Measurements from ENCODE around the gene RNF115.
"Not testable (repeated sequence)": the region's sequence is repeated elsewhere in the genome, so short reads cannot be mapped to it uniquely, and the experiment has no call there.

RNF115 gene

DNA sequence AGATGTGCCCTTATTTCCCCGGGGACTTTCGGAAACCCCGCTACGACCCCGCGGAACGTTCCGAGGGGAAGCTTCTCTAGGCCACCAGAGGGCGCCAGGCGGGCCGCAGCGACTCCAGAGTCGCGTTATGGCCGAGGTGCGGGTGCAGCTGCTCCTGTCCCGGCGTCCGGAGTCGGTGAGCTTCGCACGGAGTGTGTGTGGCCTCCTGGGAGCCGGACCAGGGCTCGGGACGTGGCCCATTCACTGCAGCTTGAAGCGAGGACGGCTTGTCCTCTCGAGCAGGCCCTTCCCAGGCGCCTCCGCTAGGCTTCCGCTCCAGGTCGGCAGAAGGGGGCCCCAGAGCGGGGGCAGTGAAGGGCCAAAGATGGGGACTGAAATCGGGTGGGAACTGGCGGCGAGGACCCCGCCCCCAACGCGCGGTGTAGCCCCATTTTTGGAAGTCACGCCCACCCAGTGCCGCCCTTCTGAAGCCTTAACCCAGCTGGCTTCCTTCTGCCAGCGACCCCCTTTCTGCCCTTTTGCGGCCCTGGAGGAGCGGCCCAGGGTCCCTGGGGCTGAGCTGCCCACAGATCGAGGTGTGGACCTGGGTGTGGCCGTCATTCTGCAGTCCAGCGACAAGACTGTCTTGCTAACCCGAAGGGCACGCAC, 21.7 kb upstream of the RNF115 start, which contains the start of gene NUDT17:
TSS of gene NUDT17 (plus strand) at position 117 of the 648 bp plus-strand sequence. CDS start at position 128, 11 bp downstream.
- Mint-ChIP-seq H3K36me3 (no peaks in the 10 kb centered on the region), H3K4me1 (ENCODE audit: low read depth) (peaks cover 10% of the 10 kb centered on the region), H3K9me3 (ENCODE audit: low read depth) (no peaks in the 10 kb centered on the region), H3K27me3 (no peaks in the 10 kb centered on the region), H3K4me3 (no peak within 1 kb of the TSS), H3K27ac (peak within 1 kb of the TSS; percentile 18)

GRCh38 chr1:145845144-145845513, 21.2 kb upstream of the RNF115 start:
- H3K27ac Mint-ChIP-seq, result no peak overlapping the region
- H3K36me3 Mint-ChIP-seq, result no peaks in the 10 kb centered on the region
- no peaks in the 10 kb centered on the region for H3K27me3 Mint-ChIP-seq
- no peak overlapping the region for H3K4me3 Mint-ChIP-seq
- peaks cover 9% of the 10 kb centered on the region for H3K4me1 Mint-ChIP-seq (ENCODE audit: low read depth)
- H3K9me3 Mint-ChIP-seq (ENCODE audit: low read depth), result no peaks in the 10 kb centered on the region

- Mint-ChIP-seq H3K27ac (no peak overlapping the region), H3K4me3 (no peak overlapping the region), H3K27me3 (no peaks in the 10 kb centered on the region), H3K4me1 (ENCODE audit: low read depth) (peaks cover 5% of the 10 kb centered on the region), H3K9me3 (ENCODE audit: low read depth) (no peaks in the 10 kb centered on the region), H3K36me3 (no peaks in the 10 kb centered on the region)
Observed at GRCh38 chr1:145843031-145843430, 19.1 kb upstream of the RNF115 start.

GRCh38 chr1:145837656-145838055, 13.8 kb upstream of the RNF115 start:
- no peaks in the 10 kb centered on the region for H3K9me3 Mint-ChIP-seq (ENCODE audit: low read depth)
- no peak overlapping the region for H3K27ac Mint-ChIP-seq
- no peak overlapping the region for H3K4me3 Mint-ChIP-seq
- no peaks in the 10 kb centered on the region for H3K27me3 Mint-ChIP-seq
- H3K36me3 Mint-ChIP-seq, result peaks cover 6% of the 10 kb centered on the region
- H3K4me1 Mint-ChIP-seq (ENCODE audit: low read depth), result no peaks in the 10 kb centered on the region

- Mint-ChIP-seq H3K4me1 (ENCODE audit: low read depth) (peaks cover 35% of the 10 kb centered on the region), H3K36me3 (peaks cover 30% of the 10 kb centered on the region)
- not testable (repeated sequence) for H3K27ac Mint-ChIP-seq; H3K9me3 Mint-ChIP-seq (ENCODE audit: low read depth); H3K27me3 Mint-ChIP-seq; H3K4me3 Mint-ChIP-seq
Observed at GRCh38 chr1:145830810-145831209, 6.9 kb upstream of the RNF115 start.

- Mint-ChIP-seq H3K4me1 (ENCODE audit: low read depth) (peaks cover 45% of the 10 kb centered on the region), H3K36me3 (peaks cover 33% of the 10 kb centered on the region), H3K27me3 (no peaks in the 10 kb centered on the region), H3K27ac (peak overlapping the region; percentile 96), H3K9me3 (ENCODE audit: low read depth) (no peaks in the 10 kb centered on the region), H3K4me3 (peak overlapping the region; percentile 73)
Observed at GRCh38 chr1:145828367-145829026, 4.6 kb upstream of the RNF115 start.

DNA sequence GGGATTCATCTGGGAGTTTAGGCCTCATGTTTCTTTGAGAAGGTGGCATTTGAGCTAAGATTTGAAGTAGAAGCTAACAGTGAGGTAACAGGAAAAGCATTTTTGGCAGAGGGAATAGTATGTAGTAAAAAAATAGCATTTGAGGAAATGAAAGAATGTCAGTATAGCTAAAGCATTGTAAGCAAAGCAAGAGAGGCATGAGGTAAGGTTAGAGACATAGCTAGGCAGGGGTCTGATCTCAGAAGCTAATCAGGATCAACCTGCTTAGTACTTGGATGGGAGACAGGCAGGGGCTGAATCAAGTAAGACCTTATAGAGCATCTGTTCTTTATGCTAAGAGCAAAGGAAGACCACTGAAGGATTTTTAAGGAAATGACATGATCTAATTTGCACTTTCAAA, 4.1 kb upstream of the RNF115 start:
- no peaks in the 10 kb centered on the region for H3K27me3 Mint-ChIP-seq
- peak overlapping the region; percentile 73 for H3K4me3 Mint-ChIP-seq
- no peaks in the 10 kb centered on the region for H3K9me3 Mint-ChIP-seq (ENCODE audit: low read depth)
- H3K4me1 Mint-ChIP-seq (ENCODE audit: low read depth), result peaks cover 45% of the 10 kb centered on the region
- peaks cover 29% of the 10 kb centered on the region for H3K36me3 Mint-ChIP-seq
- peak overlapping the region; percentile 96 for H3K27ac Mint-ChIP-seq

DNA sequence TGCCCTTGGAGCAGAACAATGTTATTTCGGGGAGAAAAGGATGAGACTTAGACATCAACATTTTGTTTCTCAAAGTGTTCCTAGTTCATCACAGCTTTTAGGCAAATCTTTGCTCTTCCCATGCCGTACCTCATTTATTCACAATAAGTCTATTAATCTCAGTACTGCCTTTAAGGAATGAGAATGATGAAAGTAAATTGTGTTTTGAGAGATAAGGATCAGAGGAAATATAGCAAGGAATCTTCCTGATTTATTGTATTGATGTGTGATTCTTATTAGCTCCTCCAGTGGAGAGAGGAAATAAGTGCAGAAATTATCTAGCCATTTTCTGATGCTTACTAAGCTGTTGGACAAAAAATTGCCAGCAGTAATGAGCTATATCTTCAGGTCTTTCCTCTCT, 2.1 kb upstream of the RNF115 start:
- Mint-ChIP-seq H3K36me3 (peaks cover 24% of the 10 kb centered on the region), H3K4me1 (ENCODE audit: low read depth) (peaks cover 46% of the 10 kb centered on the region), H3K9me3 (ENCODE audit: low read depth) (no peaks in the 10 kb centered on the region), H3K4me3 (peak overlapping the region; percentile 98), H3K27ac (peak overlapping the region; percentile 68), H3K27me3 (no peaks in the 10 kb centered on the region)

GRCh38 chr1:145824499-145824842, 576 bp upstream of the RNF115 start:
- H3K9me3 Mint-ChIP-seq (ENCODE audit: low read depth), result no peaks in the 10 kb centered on the region
- H3K27ac Mint-ChIP-seq, result peak overlapping the region; percentile 98
- H3K36me3 Mint-ChIP-seq, result peaks cover 19% of the 10 kb centered on the region
- peaks cover 46% of the 10 kb centered on the region for H3K4me1 Mint-ChIP-seq (ENCODE audit: low read depth)
- H3K27me3 Mint-ChIP-seq, result no peaks in the 10 kb centered on the region
- peak overlapping the region; percentile 98 for H3K4me3 Mint-ChIP-seq

GRCh38 chr1:145822779-145823331, 1.0 kb downstream of the RNF115 start:
- H3K9me3 Mint-ChIP-seq (ENCODE audit: low read depth); H3K27me3 Mint-ChIP-seq: not testable (repeated sequence)
- peak overlapping the region; percentile 64 for H3K27ac Mint-ChIP-seq
- H3K4me3 Mint-ChIP-seq, result peak overlapping the region; percentile 71
- H3K36me3 Mint-ChIP-seq, result peaks cover 13% of the 10 kb centered on the region
- H3K4me1 Mint-ChIP-seq (ENCODE audit: low read depth), result peaks cover 31% of the 10 kb centered on the region

DNA sequence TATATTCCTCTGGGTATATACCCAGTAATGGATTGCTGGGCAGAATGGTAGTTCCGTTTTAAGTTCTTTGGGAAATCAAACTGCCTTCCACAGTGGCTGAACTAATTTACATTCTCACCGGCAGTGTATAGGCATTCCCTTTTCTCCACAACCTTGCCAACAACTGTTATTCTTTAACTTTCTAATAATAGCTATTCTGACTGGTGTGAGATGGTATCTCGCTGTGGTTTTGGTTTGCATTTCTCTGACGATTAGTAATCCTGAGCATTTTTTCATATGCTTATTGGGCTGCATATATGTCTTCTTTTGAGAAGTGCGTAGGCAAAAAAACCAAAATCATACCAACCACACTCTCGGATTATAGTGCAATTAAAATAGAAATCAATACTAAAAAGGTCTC, 5.8 kb downstream of the RNF115 start:
- not testable (repeated sequence) for H3K27ac Mint-ChIP-seq; H3K27me3 Mint-ChIP-seq; H3K36me3 Mint-ChIP-seq; H3K9me3 Mint-ChIP-seq (ENCODE audit: low read depth); H3K4me3 Mint-ChIP-seq
- peaks cover 11% of the 10 kb centered on the region for H3K4me1 Mint-ChIP-seq (ENCODE audit: low read depth)

GRCh38 chr1:145812977-145813810, 10.7 kb downstream of the RNF115 start:
- not testable (repeated sequence) for H3K4me1 Mint-ChIP-seq (ENCODE audit: low read depth); H3K27ac Mint-ChIP-seq; H3K9me3 Mint-ChIP-seq (ENCODE audit: low read depth); H3K27me3 Mint-ChIP-seq; H3K36me3 Mint-ChIP-seq; H3K4me3 Mint-ChIP-seq

DNA sequence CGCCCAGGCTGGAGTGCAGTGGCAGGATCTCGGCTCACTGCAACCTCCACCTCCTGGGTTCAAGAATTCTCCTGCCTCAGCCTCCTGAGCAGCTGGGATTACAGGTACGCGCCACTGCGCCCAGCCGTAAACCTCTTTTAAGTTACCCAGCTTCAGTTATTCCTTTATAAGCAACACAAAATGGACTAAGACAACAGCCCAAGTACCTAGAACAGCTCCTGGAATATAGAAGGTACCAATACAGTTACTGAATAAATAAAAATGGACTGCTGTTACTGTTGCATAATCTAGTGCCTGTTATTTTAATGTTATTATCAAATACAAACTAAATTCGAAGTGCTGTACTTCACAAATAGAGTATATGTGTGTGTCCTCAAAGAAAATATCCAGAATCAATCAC, 17.1 kb downstream of the RNF115 start:
- H3K27ac Mint-ChIP-seq, result no peak overlapping the region
- H3K4me1 Mint-ChIP-seq (ENCODE audit: low read depth), result peaks cover 42% of the 10 kb centered on the region
- H3K9me3 Mint-ChIP-seq (ENCODE audit: low read depth), result no peaks in the 10 kb centered on the region
- no peaks in the 10 kb centered on the region for H3K27me3 Mint-ChIP-seq
- H3K36me3 Mint-ChIP-seq, result peaks cover 7% of the 10 kb centered on the region
- H3K4me3 Mint-ChIP-seq, result no peak overlapping the region

DNA sequence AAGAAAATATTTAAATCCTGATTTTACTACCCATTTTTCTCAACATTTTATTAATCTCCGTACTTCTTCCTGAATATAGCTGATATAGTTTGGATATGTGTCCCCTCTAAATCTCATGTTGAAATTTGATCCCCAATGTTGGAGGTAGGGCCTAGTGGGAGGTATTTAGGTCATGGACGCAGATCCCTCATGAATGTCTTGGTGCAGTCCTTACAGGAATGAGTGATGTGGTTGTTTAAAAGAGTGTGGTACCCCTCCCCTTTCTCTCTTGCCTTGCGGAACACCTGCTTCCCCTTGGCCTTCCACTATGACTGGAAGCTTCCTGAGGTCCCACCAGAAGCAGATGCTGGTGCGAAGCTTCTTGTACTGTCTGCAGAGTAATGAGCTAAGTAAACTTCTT, 17.5 kb downstream of the RNF115 start:
- Mint-ChIP-seq H3K9me3 (ENCODE audit: low read depth) (no peaks in the 10 kb centered on the region), H3K27me3 (no peaks in the 10 kb centered on the region), H3K4me3 (no peak overlapping the region), H3K36me3 (peaks cover 7% of the 10 kb centered on the region), H3K4me1 (ENCODE audit: low read depth) (peaks cover 45% of the 10 kb centered on the region), H3K27ac (no peak overlapping the region)

- Mint-ChIP-seq H3K27ac (no peak overlapping the region), H3K36me3 (peaks cover 7% of the 10 kb centered on the region), H3K9me3 (ENCODE audit: low read depth) (no peaks in the 10 kb centered on the region), H3K4me3 (no peak overlapping the region), H3K4me1 (ENCODE audit: low read depth) (peaks cover 48% of the 10 kb centered on the region), H3K27me3 (no peaks in the 10 kb centered on the region)
Observed at GRCh38 chr1:145805057-145805456, 18.8 kb downstream of the RNF115 start.

All from activated naive CD8-positive, alpha-beta T cell (primary cell).